Uterus (tissue), 2 donors: Measurements from ENCODE around the gene NLGN1.

ENCODE experiments used
- POLR2A ChIP-seq, 2 donors: fragments of 450-650 bp; IDR thresholded peaks; one replicate each; pipeline ENCODE4 v1.6.1; 2016; ENCODE audit warnings: antibody characterized with exemption in 2 of 2, mild to moderate bottlenecking in 1 of 2, moderate library complexity in 1 of 2
- TF ChIP-seq, protein P1 (sequence below), 4 experiments: fragments of 200-600 bp in 2 of 4; fragments of 450-650 bp in 2 of 4; sonication (generic) in 2 of 4; IDR thresholded peaks; one replicate each; pipeline ENCODE4 v1.5.1; 2016 to 2019; ENCODE audit warnings: antibody characterized with exemption in 4 of 4, mild to moderate bottlenecking in 2 of 4, moderate library complexity in 1 of 4

DNA sequence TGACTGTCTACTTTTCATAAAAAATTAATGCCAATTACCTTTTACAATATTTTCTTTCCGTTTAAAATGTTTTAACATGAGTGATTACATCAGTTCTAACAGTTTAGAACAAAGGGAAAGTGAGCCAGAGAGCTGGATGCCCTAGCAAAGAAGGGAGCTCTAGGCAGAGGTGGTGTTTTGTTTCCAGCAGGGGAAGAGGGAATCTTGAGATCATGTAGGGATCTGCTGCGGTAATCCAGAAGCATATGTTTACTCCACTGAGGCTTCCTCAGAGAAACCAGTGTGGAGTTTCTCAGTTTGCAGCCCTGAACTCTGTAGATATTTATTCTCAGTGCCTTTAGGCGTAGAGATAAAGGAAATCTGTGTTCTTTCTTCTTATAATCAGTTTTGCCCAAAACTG is 399.3 kb downstream of the NLGN1 start:
- TF ChIP-seq, protein P1, sequence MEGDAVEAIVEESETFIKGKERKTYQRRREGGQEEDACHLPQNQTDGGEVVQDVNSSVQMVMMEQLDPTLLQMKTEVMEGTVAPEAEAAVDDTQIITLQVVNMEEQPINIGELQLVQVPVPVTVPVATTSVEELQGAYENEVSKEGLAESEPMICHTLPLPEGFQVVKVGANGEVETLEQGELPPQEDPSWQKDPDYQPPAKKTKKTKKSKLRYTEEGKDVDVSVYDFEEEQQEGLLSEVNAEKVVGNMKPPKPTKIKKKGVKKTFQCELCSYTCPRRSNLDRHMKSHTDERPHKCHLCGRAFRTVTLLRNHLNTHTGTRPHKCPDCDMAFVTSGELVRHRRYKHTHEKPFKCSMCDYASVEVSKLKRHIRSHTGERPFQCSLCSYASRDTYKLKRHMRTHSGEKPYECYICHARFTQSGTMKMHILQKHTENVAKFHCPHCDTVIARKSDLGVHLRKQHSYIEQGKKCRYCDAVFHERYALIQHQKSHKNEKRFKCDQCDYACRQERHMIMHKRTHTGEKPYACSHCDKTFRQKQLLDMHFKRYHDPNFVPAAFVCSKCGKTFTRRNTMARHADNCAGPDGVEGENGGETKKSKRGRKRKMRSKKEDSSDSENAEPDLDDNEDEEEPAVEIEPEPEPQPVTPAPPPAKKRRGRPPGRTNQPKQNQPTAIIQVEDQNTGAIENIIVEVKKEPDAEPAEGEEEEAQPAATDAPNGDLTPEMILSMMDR (IDR thresholded peaks at IDR 0.05), result no peak
- no peak for TF ChIP-seq POLR2A (IDR thresholded peaks at IDR 0.05)
